NCI-H82 treated with DMSO at 0.1 percent for 48 hours (cell line): ENCODE data around the gene ZMYND10.

ENCODE experiments used
- DNase-seq: peaks from one replicate; lab custom pipeline; 2025; ENCODE audit not compliant: unreplicated experiment; lab: John Stamatoyannopoulos, UW

The ZMYND10 gene

DNA sequence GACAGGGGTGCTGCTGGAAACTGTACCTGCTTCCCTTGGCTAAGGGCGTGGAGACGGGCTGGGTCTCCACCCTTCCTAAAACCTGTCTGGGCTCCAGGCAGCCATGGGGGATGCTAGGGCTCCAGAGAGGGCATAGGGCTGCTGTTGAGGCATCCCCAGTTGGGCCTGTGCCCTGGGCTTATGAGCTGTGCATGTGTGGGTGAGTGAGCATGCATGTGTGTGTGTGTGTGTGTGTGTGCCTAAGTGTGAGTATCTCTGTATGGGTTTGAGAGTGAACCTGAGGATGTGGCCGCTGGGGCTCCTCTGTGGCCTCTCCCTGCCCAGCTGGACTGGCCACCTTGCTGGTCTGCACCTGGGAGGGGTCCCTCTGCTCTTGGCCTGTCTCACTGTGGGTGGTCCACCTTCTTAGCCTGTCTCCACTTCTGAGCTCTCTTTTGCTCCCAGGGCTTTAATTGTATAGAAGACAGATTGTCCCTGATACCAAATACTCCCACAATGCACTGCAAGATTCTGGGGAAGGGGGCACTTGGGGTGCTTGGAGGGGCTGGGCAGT, 25.7 kb upstream of the ZMYND10 start:
- DNase-seq, result no peak

GRCh38 chr3:50370594-50370993, 25.1 kb upstream of the ZMYND10 start:
- DNase-seq, result no peak

DNA sequence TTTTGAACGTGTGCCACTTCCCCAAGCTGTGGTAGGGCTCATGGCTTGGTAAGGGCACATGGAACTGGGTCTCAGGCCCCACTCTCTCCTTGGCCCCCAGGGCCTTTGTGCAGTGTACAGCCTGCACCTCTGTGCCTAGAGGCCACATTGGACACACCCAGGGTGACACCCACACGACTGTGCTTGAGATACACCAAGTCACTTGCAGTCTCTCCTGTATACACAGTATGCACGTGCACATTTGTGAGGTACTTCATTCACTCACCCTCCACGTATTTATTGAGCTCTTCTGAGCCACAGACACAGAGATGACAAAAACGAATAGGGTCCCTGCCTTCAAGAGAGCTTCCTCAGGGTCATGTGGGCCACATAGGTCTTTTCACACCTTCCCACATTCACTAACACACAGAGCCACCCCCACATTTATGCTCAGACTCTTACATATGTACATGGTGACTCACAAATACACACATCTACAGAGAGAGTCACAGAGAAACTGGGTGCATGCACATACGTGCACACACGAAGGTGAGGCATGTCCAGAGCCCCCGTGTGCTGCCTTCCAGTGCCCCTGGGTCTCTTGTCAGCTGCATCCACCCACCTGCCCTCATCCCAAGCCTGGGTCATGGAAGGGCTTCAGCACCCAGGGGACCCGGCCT, 23.6 kb upstream of the ZMYND10 start:
- no peak for DNase-seq

DNA sequence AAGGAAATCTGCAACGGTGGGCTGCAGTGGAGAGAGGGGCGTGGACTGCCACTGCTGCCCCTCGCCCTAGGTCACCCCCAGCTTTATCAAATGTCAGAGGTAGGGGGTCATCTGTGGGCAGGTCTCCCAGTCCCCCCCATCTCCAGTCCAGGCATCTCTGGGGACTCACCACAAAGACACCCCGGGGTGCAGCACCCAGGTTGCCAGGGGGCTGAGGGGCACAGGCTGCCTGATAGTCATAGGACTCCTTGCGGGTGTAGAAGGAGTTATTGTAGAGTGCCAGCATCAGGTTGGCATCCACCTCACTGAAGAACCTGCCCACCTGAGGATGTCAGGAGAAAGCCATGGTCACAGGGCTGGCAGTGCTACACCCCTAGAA, 20.3 kb upstream of the ZMYND10 start:
- no peak for DNase-seq

DNA sequence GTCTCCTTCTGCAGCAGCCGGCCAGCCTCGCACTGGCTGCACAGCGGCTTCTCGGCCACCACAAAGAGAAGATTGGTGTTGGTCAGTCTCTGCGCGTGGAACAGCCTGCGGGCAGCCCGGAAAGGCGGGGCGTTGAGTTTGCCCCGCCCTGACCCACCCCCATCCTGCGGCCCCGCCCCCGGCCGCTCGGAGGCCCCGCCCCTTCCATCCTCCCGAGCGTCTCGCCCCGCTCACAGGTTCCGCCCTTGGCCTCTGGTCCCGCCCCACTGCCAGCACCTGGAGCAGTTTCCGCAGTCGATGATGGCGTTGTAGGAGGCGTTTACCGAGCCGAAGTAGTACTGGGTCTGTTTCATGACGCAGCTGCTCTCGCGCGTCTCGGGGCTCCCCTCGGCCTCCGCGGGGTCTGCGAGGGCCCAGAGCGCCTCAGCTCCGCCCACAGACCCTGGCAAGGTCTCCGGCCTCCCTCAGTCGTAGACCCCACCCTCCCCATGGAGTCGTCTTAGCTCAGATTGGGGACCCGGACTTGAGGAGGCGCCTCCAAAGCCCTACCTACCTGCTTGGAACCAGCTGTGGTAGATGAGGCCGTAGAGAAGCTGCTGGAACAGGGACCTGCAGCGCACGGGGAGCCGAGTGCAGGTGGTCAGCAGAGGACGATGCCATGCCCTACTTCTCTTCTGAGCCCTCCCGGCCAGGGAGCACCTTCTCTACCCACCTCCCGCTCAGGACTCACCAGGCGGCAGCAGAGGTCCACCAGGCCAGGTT, 19.7 kb upstream of the ZMYND10 start:
- peak; percentile 16 for DNase-seq

DNA sequence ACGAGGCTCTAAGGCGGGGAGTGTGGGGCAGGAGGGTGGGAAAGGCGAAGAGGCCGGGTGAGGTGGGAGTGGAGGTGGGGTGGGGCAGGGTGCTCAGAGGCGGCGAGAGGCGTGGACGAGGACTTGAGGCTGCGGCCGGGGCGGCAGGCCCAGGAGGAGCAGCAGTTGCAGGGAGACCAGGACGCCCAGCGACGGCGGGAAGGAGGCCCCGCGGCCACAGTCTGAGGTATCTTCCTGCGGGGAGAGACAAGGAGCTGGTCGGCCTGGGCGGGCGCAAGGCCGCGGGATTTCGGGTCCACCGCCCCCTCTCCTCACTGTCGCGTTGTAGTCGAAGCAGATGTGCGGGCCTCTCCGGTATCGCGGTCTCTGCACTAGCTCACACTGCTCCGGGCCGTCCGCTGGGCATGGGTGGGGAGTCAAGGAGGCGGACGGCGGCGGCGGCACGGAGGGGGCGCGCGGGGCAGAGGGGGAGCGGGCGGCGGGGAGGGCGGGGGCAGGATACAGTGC, 19.1 kb upstream of the ZMYND10 start:
- DNase-seq, result no peak

GRCh38 chr3:50359760-50360110, 14.2 kb upstream of the ZMYND10 start:
- no peak for DNase-seq

GRCh38 chr3:50358911-50359759, 13.6 kb upstream of the ZMYND10 start, which contains the start of gene TMEM115:
TMEM115 (minus strand) TSS chr3:50359521; CDS start chr3:50359063, 458 bp downstream.
- peak; percentile 92 for DNase-seq

DNA sequence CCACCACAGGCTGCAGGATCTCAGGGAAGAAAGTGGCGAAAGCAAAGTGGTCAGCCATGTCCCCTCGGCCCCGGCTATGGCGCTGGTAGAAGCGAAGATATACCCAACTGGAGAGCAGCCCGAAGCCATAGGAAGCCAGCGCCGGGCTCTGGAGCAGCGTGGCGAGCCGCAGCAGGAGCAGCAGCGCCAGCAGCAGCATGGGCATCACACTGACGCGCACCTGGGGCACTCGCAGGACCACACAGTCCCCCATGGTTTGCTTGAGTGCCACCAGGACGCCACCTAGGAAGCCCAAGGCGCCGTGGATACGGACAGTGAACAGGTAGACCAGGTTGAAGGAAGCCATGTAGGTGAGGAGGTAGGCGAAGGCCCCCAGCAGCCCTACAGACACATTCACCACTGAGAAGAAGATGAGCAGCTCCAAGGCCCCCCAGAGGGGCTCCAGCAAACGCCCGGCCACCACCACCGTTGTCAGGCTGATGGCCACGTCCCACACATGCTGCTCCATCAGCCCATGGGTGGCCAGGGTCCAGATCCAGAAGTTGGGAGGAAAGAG, 12.9 kb upstream of the ZMYND10 start:
- DNase-seq, result no peak

- no peak for DNase-seq
Observed at GRCh38 chr3:50357481-50357880, 11.9 kb upstream of the ZMYND10 start.

DNA sequence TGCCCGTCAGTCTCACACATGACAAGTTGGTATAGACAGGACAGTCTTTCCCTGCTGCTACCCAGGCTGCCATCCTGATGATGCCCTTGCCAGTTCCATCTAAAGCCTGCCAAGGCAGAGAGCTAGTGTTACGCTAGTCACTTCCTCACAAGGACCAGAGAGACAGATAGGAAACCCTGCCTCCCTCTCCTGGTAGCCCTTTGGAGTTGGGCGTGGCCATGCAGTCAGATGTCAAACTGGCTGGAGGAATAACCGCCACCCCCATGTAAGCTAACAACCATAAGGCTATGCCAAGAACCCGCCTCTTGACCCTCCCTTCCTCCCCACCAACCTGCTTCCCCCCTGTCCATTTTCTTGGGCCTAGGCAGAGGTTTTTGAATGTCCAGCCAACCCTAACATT, 11.0 kb upstream of the ZMYND10 start:
- no peak for DNase-seq

- DNase-seq, result no peak
Observed at GRCh38 chr3:50355829-50356552, 10.5 kb upstream of the ZMYND10 start.

DNA sequence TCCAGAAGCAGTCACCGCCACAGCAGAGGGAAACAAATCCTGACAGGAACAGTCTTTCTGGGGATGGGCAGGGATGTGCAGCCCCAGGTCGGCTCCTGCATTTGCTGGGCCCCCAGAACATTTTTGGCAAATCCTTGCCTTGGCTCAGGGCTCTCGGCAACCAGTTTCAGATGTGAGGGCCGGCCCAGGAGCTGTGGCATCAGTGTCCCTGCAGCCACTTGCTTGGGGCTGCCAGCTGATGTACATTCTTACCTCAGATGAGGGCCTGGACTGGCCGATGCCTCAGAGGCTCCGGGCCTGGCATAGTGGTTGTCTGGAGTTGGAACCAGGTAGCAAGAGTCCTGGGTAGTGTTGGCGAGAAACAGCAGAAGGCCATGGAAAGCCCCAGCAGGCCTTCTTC, 9.3 kb upstream of the ZMYND10 start:
- DNase-seq, result no peak

- no peak for DNase-seq
Observed at GRCh38 chr3:50354186-50354764, 8.7 kb upstream of the ZMYND10 start.

DNA sequence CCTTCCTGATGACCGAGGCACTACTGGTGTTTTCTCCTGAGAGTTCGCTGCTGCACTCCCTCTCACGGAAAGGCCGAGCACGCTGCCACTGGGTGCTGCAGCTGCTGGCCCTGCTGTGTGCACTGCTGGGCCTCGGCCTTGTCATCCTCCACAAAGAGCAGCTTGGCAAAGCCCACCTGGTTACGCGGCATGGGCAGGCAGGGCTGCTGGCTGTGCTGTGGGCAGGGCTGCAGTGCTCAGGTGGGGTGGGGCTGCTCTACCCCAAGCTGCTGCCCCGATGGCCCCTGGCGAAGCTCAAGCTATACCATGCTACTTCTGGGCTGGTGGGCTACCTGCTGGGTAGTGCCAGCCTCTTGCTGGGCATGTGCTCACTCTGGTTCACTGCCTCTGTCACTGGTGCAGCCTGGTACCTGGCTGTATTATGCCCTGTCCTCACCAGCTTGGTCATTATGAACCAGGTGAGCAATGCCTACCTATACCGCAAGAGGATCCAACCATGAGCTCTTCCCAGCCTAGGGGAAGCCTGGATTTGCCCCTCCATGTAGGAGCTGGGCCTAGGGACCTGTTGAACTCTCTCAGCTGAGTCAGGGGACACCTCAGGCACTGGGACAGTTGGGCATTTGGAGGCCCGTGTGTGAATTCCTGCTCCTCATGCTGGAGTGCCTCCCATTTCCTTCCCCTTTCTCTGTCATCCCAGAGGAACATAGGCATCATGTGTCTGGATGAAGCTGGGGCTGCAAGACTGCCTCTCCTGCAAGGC, 7.9 kb upstream of the ZMYND10 start:
- DNase-seq, result no peak

GRCh38 chr3:50352781-50353180, 7.2 kb upstream of the ZMYND10 start:
- no peak for DNase-seq

DNA sequence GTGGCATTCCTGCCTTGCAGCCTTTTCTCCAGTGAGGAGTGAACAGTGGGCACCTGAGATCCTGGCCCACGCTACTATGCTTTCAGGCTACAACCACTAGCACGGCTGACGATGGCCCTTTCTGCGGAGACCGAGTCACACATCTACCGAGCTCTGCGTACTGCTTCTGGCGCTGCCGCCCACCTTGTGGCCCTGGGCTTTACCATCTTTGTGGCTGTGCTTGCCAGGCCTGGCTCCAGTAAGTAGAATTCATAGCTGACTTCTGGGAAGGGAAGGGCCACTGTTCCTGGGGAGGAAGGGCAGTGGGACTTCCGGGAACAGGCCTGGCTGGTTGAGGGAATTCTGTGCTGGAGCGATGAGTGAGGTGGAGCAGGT, 5.8 kb upstream of the ZMYND10 start:
- DNase-seq, result no peak

- DNase-seq, result peak; percentile 62
Observed at GRCh38 chr3:50350527-50351322, 5.2 kb upstream of the ZMYND10 start, which contains the start of the genes CYB561D2 and NPRL2. CYB561D2 (plus strand) TSS chr3:50350862; CDS start chr3:50351434, 572 bp downstream. NPRL2 (minus strand) TSS chr3:50350775; CDS start chr3:50350652, 123 bp downstream.
